HT-29 (cell line): ENCODE measurements around the gene EXTL2. TPM values are rescaled to one million over a fixed set of nuclear protein-coding genes. Genes with fewer than 3 reads are reported as not detected.
"Not testable (repeated sequence)": the region's sequence is repeated elsewhere in the genome, so short reads cannot be mapped to it uniquely, and the experiment has no call there.

Experiments
- DNase-seq: peaks from one replicate; pipeline ENCODE4 v3.0.0-alpha.2; 2015; ENCODE audit warnings: low spot score
- total RNA-seq: library from RNA; depleted of rRNA; stranded (reverse); fragments of >200 nt; shearing (Covaris generic); gene quantifications from 2 replicates; pipeline ENCODE4 v1.2.3, GENCODE V29; 2014; rRNA removed

EXTL2 gene
- total RNA-seq, 1 experiment from 2014 or later: 8.7 TPM

GRCh38 chr1:100860397-100860991 lies 34.1 kb downstream of the EXTL2 start:
- DNase-seq: no peak

- not testable (repeated sequence) for DNase-seq
Measured at GRCh38 chr1:100855116-100855515, 39.5 kb downstream of the EXTL2 start.

GRCh38 chr1:100852976-100853375 lies 41.7 kb downstream of the EXTL2 start:
- DNase-seq: no peak

- no peak for DNase-seq
Measured at GRCh38 chr1:100851726-100852125, 42.9 kb downstream of the EXTL2 start.

- no peak for DNase-seq
Measured at GRCh38 chr1:100847361-100848082, 47.1 kb downstream of the EXTL2 start.

GRCh38 chr1:100843160-100843559 lies 51.5 kb downstream of the EXTL2 start:
- DNase-seq: not testable (repeated sequence)

GRCh38 chr1:100835866-100836842 lies 58.5 kb downstream of the EXTL2 start:
- no peak for DNase-seq

- DNase-seq: peak; percentile 32
Measured at GRCh38 chr1:100834777-100835660, 59.6 kb downstream of the EXTL2 start.

- DNase-seq: no peak
Measured at GRCh38 chr1:100832694-100833428, 61.8 kb downstream of the EXTL2 start.

GRCh38 chr1:100825666-100826065 lies 69.0 kb downstream of the EXTL2 start:
- not testable (repeated sequence) for DNase-seq

Other genes with a start within 250 kb of the EXTL2 start
- not detected in 2 replicates for gene VCAM1, start 175.1 kb downstream of the EXTL2 start, total RNA-seq
- gene SLC30A7, start 1.2 kb upstream of the EXTL2 start, total RNA-seq: 17.7 and 18.8 TPM in 2 replicates
- 9.5 and 9.9 TPM in 2 replicates for gene DPH5, start 130.9 kb upstream of the EXTL2 start, total RNA-seq